GM13977 (cell line): Measurements from ENCODE around the gene RPRD1B.
"Not testable (repeated sequence)": the region's sequence is repeated elsewhere in the genome, so short reads cannot be mapped to it uniquely, and the experiment has no call there.

Experiments
- DNase-seq: peaks from one replicate; pipeline ENCODE4 v3.0.0; 2012; ENCODE audit warnings: low spot score
- in situ Hi-C: fragments of 300-500 bp; cut with MboI; formaldehyde crosslinking; loops from one replicate; pipeline ENCODE4 v1.12.0; 2022; ENCODE audit warnings: low sequenced_read_pairs, low pct_unique_long_range_greater_than_20kb, mixed read lengths, inconsistent platforms; ENCODE audit not compliant: unreplicated experiment
- TF ChIP-seq, protein P1 (sequence below): IDR thresholded peaks from 2 replicates; pipeline ENCODE4 v1.5.1; 2012; ENCODE audit warnings: mild to moderate bottlenecking, control low read depth; ENCODE audit not compliant: insufficient read depth; ENCODE audit errors: extremely low read depth, missing control alignments

The RPRD1B gene

GRCh38 chr20:38104285-38104684 is 70.7 kb downstream of the RPRD1B start:
- no peak for DNase-seq
- TF ChIP-seq, protein P1, sequence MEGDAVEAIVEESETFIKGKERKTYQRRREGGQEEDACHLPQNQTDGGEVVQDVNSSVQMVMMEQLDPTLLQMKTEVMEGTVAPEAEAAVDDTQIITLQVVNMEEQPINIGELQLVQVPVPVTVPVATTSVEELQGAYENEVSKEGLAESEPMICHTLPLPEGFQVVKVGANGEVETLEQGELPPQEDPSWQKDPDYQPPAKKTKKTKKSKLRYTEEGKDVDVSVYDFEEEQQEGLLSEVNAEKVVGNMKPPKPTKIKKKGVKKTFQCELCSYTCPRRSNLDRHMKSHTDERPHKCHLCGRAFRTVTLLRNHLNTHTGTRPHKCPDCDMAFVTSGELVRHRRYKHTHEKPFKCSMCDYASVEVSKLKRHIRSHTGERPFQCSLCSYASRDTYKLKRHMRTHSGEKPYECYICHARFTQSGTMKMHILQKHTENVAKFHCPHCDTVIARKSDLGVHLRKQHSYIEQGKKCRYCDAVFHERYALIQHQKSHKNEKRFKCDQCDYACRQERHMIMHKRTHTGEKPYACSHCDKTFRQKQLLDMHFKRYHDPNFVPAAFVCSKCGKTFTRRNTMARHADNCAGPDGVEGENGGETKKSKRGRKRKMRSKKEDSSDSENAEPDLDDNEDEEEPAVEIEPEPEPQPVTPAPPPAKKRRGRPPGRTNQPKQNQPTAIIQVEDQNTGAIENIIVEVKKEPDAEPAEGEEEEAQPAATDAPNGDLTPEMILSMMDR, result no peak
- in situ Hi-C loops, result no loop called here

GRCh38 chr20:38106461-38106860 is 72.9 kb downstream of the RPRD1B start:
- TF ChIP-seq, protein P1, result no peak
- DNase-seq, result no peak
- in situ Hi-C loops, result no loop called here

GRCh38 chr20:38107386-38107785 is 73.8 kb downstream of the RPRD1B start:
- in situ Hi-C loops, DNase-seq: not testable (repeated sequence)

DNA sequence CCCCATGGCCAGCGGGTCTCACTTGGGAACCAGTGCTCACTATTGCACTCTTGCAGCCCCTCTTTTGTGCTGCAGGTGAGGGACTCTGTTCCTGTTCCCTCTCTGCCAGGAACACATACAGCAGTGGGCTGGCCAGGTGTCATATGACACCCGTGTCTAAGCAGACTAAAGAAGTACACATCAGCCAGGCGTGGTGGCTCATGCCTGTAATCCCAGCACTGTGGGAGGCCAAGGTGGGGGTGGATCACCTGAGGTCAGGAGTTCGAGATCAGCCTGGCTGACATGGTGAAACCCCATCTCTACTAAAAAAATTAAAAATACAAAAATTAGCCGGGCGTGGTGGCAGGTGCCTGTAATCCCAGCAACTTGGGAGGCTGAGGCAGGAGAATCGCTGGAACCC is 74.4 kb downstream of the RPRD1B start:
- DNase-seq, in situ Hi-C loops: not testable (repeated sequence)

GRCh38 chr20:38108438-38108985 is 75.0 kb downstream of the RPRD1B start:
- DNase-seq, result no peak
- in situ Hi-C loops, result no loop called here
- TF ChIP-seq, protein P1, result no peak

GRCh38 chr20:38108986-38109541 is 75.5 kb downstream of the RPRD1B start:
- no peak for DNase-seq
- TF ChIP-seq, protein P1, result no peak
- in situ Hi-C loops, result no loop called here

GRCh38 chr20:38109591-38110524 is 76.3 kb downstream of the RPRD1B start:
- TF ChIP-seq, protein P1, result no peak
- no peak for DNase-seq

More at GRCh38 chr20:38109591-38110524, 76.3 kb downstream of the RPRD1B start:
- in situ Hi-C loops, result no loop called here
